OCI-LY1 (cell line): ENCODE data around the gene AGK.

Source experiments
- H2AFZ ChIP-seq: fragments of 200-600 bp; sonication (generic), shearing (Covaris generic); 2 replicates; pipeline ENCODE4 v1.6.0; 2014; ENCODE audit warnings: antibody characterized with exemption, mild to moderate bottlenecking, low read length
- H3F3A ChIP-seq: fragments of 200-600 bp; sonication (generic), shearing (Covaris generic); 2 replicates; pipeline ENCODE4 v1.6.0; 2014; ENCODE audit warnings: mild to moderate bottlenecking, antibody characterized with exemption, low read length, moderate library complexity; ENCODE audit not compliant: insufficient read depth
- H3K27ac ChIP-seq: fragments of 200-600 bp; sonication (generic); 2 replicates; pipeline ENCODE4 v1.5.1; 2014; ENCODE audit warnings: low read length, mixed run types, mild to moderate bottlenecking, low read depth; ENCODE audit not compliant: poor library complexity, severe bottlenecking
- H3K27me3 ChIP-seq: fragments of 200-600 bp; sonication (generic); 2 replicates; pipeline ENCODE4 v1.6.0; 2014; ENCODE audit warnings: antibody characterized with exemption, mild to moderate bottlenecking, low read length, moderate library complexity; ENCODE audit not compliant: insufficient read depth
- H3K36me3 ChIP-seq: fragments of 200-600 bp; sonication (generic); 2 replicates; pipeline ENCODE4 v1.6.1; 2014; ENCODE audit warnings: mild to moderate bottlenecking, antibody characterized with exemption, low read length, moderate library complexity, mixed read lengths; ENCODE audit not compliant: insufficient read depth
- H3K4me1 ChIP-seq: fragments of 200-600 bp; sonication (generic); 2 replicates; pipeline ENCODE4 v1.5.1; 2014; ENCODE audit warnings: mild to moderate bottlenecking, low read length, moderate library complexity; ENCODE audit not compliant: insufficient read depth, severe bottlenecking
- H3K4me2 ChIP-seq: fragments of 200-600 bp; sonication (generic), shearing (Covaris generic); 2 replicates; pipeline ENCODE4 v1.6.1; 2014; ENCODE audit warnings: low read length
- H3K4me3 ChIP-seq: fragments of 200-600 bp; sonication (generic); 2 replicates; pipeline ENCODE4 v1.5.1; 2014; ENCODE audit warnings: low read length, low read depth, mild to moderate bottlenecking, mixed read lengths; ENCODE audit not compliant: poor library complexity, severe bottlenecking
- H3K79me2 ChIP-seq: fragments of 200-600 bp; shearing (Covaris generic); 2 replicates; pipeline ENCODE4 v1.6.1; 2016; ENCODE audit warnings: mixed run types, low read length, mixed read lengths; ENCODE audit not compliant: insufficient read depth
- H3K9ac ChIP-seq: fragments of 200-600 bp; sonication (generic), shearing (Covaris generic); 2 replicates; pipeline ENCODE4 v1.6.1; 2014; ENCODE audit warnings: mild to moderate bottlenecking, low read length, mixed read lengths
- H3K9me2 ChIP-seq: fragments of 200-600 bp; sonication (generic), shearing (Covaris generic); 2 replicates; pipeline ENCODE4 v1.6.1; 2014; ENCODE audit warnings: low read depth, mild to moderate bottlenecking, low read length, mixed read lengths
- H3K9me3 ChIP-seq: fragments of 200-600 bp; shearing (Covaris generic); 2 replicates; pipeline ENCODE4 v1.6.1; 2014; ENCODE audit warnings: low read length, mixed read lengths
- H4K20me1 ChIP-seq: fragments of 200-600 bp; sonication (generic), shearing (Covaris generic); 2 replicates; pipeline ENCODE4 v1.6.0; 2016; ENCODE audit warnings: mild to moderate bottlenecking, low read length; ENCODE audit not compliant: insufficient read depth
- EZH2 ChIP-seq: fragments of 200-600 bp; sonication (generic), shearing (Covaris generic); IDR thresholded peaks from 2 replicates; pipeline ENCODE4 v1.8.0; 2017; ENCODE audit warnings: borderline replicate concordance, mixed run types, mild to moderate bottlenecking, antibody characterized with exemption, low read length, moderate library complexity, mixed read lengths
- TF ChIP-seq, protein P1 (sequence below): fragments of 200-600 bp; sonication (generic), shearing (Covaris generic); IDR thresholded peaks from 2 replicates; pipeline ENCODE4 v1.5.1; 2017; ENCODE audit warnings: mild to moderate bottlenecking, antibody characterized with exemption, low read length, moderate library complexity, mixed read lengths

The AGK gene

DNA sequence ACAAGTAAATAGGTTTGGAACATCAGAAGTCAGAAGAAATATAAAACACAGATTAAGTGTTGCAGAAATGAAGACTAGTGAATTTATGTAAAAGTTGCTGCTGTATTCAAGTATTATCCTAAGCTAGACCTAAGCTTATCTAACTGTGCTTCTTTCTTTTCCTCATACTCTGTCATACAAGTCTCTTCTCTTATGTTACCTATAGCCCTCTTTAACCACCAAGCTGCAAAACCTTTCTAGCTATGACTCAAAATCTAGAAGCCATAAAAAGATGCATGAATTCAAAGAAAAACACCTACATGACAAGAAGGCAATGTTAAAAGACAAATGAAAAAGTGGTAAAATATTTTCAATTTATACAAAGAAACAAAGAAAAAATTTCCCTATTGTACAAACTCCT, 127.8 kb downstream of the AGK start:
- TF ChIP-seq EZH2, result no peak
- TF ChIP-seq, protein P1, sequence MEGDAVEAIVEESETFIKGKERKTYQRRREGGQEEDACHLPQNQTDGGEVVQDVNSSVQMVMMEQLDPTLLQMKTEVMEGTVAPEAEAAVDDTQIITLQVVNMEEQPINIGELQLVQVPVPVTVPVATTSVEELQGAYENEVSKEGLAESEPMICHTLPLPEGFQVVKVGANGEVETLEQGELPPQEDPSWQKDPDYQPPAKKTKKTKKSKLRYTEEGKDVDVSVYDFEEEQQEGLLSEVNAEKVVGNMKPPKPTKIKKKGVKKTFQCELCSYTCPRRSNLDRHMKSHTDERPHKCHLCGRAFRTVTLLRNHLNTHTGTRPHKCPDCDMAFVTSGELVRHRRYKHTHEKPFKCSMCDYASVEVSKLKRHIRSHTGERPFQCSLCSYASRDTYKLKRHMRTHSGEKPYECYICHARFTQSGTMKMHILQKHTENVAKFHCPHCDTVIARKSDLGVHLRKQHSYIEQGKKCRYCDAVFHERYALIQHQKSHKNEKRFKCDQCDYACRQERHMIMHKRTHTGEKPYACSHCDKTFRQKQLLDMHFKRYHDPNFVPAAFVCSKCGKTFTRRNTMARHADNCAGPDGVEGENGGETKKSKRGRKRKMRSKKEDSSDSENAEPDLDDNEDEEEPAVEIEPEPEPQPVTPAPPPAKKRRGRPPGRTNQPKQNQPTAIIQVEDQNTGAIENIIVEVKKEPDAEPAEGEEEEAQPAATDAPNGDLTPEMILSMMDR, result no peak

DNA sequence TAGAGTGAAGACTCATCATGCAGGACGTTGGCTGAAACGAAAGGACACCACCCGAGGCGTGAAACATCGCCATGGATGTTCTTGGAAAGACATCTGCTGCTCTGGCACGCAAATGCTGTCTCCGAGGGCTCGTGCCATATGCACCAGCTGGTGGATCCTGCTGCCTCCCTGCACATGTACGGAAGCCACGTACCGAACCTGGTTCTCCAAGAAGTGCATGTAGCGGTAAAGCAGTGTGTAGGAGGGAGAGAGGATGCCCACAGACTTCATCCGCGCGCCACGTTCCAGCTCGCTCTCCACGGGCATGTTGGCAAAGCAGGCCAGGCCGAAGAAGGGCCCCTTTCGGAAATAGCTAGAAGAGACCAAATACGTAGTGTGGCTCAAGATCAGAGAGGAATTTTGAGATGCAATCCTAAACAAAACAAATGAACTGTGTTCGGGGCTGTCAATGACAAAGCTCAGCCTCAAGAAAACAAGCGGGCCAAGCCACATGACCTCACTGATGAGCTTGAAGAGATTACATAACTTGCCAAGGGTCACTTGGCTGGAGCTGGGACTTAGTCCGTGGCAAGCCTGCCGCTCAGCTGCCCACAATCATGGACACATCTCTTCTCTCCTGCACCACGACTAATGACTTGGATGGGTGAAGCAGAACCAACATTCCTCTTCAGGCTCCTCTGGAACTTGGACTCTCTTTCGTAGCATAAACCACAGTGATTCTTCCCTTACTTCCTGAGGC, 134.2 kb downstream of the AGK start:
- H3K4me3 ChIP-seq, result no peak overlapping the region
- H4K20me1 ChIP-seq, result 0 out of 2 replicates have a peak, but pooled peaks cover under 1% of the 10 kb centered on the region
- no peak overlapping the region for H2AFZ ChIP-seq
- H3K27ac ChIP-seq, result no peak overlapping the region
- H3K36me3 ChIP-seq, result no peaks in the 10 kb centered on the region
- no peaks in the 10 kb centered on the region; the same call in 1 of the 2 replicates for H3K9me2 ChIP-seq
- no peaks in the 10 kb centered on the region for H3K4me1 ChIP-seq
- H3K79me2 ChIP-seq, result no peaks in the 10 kb centered on the region
- H3K4me2 ChIP-seq, result no peak overlapping the region
- H3F3A ChIP-seq, result no peaks in the 10 kb centered on the region
- H3K27me3 ChIP-seq, result no peaks in the 10 kb centered on the region
- TF ChIP-seq EZH2, result no peak
- H3K9me3 ChIP-seq, result no peaks in the 10 kb centered on the region
- no peak overlapping the region for H3K9ac ChIP-seq

More for the DNA sequence above, 127.8 kb downstream of the AGK start:
- Histone ChIP-seq H3K27me3 (no peaks in the 10 kb centered on the region), H3K79me2 (no peaks in the 10 kb centered on the region), H3K9ac (no peak overlapping the region), H3K4me3 (no peak overlapping the region), H3F3A (no peaks in the 10 kb centered on the region), H3K9me2 (no peaks in the 10 kb centered on the region), H3K27ac (no peak overlapping the region), H3K4me2 (no peak overlapping the region), H2AFZ (no peak overlapping the region), H3K9me3 (no peaks in the 10 kb centered on the region), H4K20me1 (no peaks in the 10 kb centered on the region), H3K4me1 (no peaks in the 10 kb centered on the region), H3K36me3 (no peaks in the 10 kb centered on the region)

DNA sequence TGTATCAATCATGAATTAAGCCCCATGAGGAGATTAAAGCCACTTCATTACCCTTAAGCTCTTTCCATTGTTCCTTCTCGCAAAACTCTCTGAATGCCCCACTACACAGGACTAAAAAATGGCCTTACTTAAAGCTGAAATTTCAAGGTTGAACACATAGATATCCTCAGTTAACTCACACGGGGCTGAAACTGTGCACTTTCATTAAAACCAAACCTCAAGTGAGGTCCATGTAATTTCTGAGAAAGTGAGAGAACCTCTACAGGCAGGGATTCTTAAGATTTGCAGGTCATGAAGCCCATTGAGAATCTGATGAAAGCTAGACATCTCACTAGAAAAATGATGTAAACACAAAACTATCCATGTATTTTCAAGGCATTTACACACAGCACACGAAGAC, 134.9 kb downstream of the AGK start:
- H3K27ac ChIP-seq, result no peak overlapping the region
- TF ChIP-seq, protein P1, result no peak
- TF ChIP-seq EZH2, result no peak

More for the DNA sequence above, 134.9 kb downstream of the AGK start:
- no peaks in the 10 kb centered on the region for H3K4me1 ChIP-seq
- no peak overlapping the region for H3K9ac ChIP-seq
- no peaks in the 10 kb centered on the region for H3K79me2 ChIP-seq
- H3K4me2 ChIP-seq, result no peak overlapping the region
- H3K9me2 ChIP-seq, result no peaks in the 10 kb centered on the region; the same call in 1 of the 2 replicates
- no peaks in the 10 kb centered on the region for H3K9me3 ChIP-seq
- no peaks in the 10 kb centered on the region for H3F3A ChIP-seq
- 0 out of 2 replicates have a peak, but pooled peaks cover under 1% of the 10 kb centered on the region for H3K27me3 ChIP-seq
- H4K20me1 ChIP-seq, result 0 out of 2 replicates have a peak, but pooled peaks cover 2% of the 10 kb centered on the region
- no peaks in the 10 kb centered on the region for H3K36me3 ChIP-seq
- no peak overlapping the region for H2AFZ ChIP-seq
- H3K4me3 ChIP-seq, result no peak overlapping the region
